ENCODE measurements around the gene BLMH. TPM values are rescaled to one million over a fixed set of nuclear protein-coding genes. Genes with fewer than 3 reads are reported as not detected.

BLMH gene
- total and polyA plus RNA-seq, 2 experiments from 2014 or later = 36.4 to 58.7 TPM

GRCh38 chr17:30208214-30208613, 83.5 kb downstream of the BLMH start (continued):
- TF ChIP-seq ZNF462 (CRISPR knock-in tag; IDR thresholded peaks at IDR 0.05) (no peak), CTCF (conservative IDR thresholded peaks at IDR 0.05; ENCODE audit: low read depth in 2 of 2) (no peak), ZNF114 (CRISPR knock-in tag; IDR thresholded peaks at IDR 0.05) (no peak), EZH2phosphoT487 (IDR thresholded peaks at IDR 0.05; ENCODE audit: unreplicated experiment) (no peak), CREB1 (CRISPR knock-in tag; IDR thresholded peaks at IDR 0.05; ENCODE audit: low read depth) (no peak), JUNB (IDR thresholded peaks at IDR 0.05; ENCODE audit: unreplicated experiment) (no peak), NANOG (IDR thresholded peaks at IDR 0.05; ENCODE audit: borderline replicate concordance) (no peak), ZNF331 (CRISPR knock-in tag; IDR thresholded peaks at IDR 0.05; ENCODE audit: low read depth) (no peak)

GRCh38 chr17:30207655-30208054, 84.1 kb downstream of the BLMH start:
- no peak for DNase-seq (ENCODE audit: low spot score)
- no peak overlapping the region for H3K27ac Mint-ChIP-seq

More at GRCh38 chr17:30207655-30208054, 84.1 kb downstream of the BLMH start:
- H3K36me3 Mint-ChIP-seq (ENCODE audit: low read depth) = no peaks in the 10 kb centered on the region
- no peak overlapping the region for H3K27ac ChIP-seq (ENCODE audit: low read depth)
- no peaks in the 10 kb centered on the region for H3F3A ChIP-seq (replicated peaks; ENCODE audit: low read depth)
- no peaks in the 10 kb centered on the region for H4K20me1 ChIP-seq (replicated peaks; ENCODE audit: insufficient read depth)
- no peaks in the 10 kb centered on the region for H3K36me3 ChIP-seq (ENCODE audit: insufficient read depth)
- no peak overlapping the region for H3K4me3 Mint-ChIP-seq
- H3K9me2 ChIP-seq (ENCODE audit: insufficient read depth) = no peaks in the 10 kb centered on the region
- H3K27me3 ChIP-seq (ENCODE audit: insufficient read depth) = no peaks in the 10 kb centered on the region
- H3K4me1 Mint-ChIP-seq = peaks cover 4% of the 10 kb centered on the region; the same call in 1 of the 3 replicates
- no peak for TF ChIP-seq POLR2AphosphoS5 (IDR thresholded peaks at IDR 0.05; ENCODE audit: low read depth)
- TF ChIP-seq NANOG (IDR thresholded peaks at IDR 0.05; ENCODE audit: borderline replicate concordance) = no peak
- H3K27me3 Mint-ChIP-seq (ENCODE audit: insufficient read depth, low read depth, poor library complexity) = peaks cover 11% of the 10 kb centered on the region
- H3K4me1 ChIP-seq (ENCODE audit: insufficient read depth) = no peaks in the 10 kb centered on the region
- ATAC-seq = no peak
- no peak overlapping the region for H3K4me3 ChIP-seq
- no peaks in the 10 kb centered on the region for H3K79me2 ChIP-seq (replicated peaks; ENCODE audit: insufficient read depth)
- no peaks in the 10 kb centered on the region for H3K9me3 Mint-ChIP-seq
- no peak overlapping the region for H3K4me2 ChIP-seq
- no peak overlapping the region for H2AFZ ChIP-seq
